ENCODE measurements around the gene PACSIN1.

Gene PACSIN1

GRCh38 chr6:34569361-34569973 lies 103.6 kb downstream of the PACSIN1 start:
- Histone ChIP-seq H3K27me3 (replicated peaks; ENCODE audit: control insufficient read depth, insufficient read depth, low read length, poor library complexity, severe bottlenecking) (no peaks in the 10 kb centered on the region), H3K27ac (ENCODE audit: insufficient read depth, low read length, poor library complexity, severe bottlenecking) (no peak overlapping the region), H3K4me3 (ENCODE audit: insufficient read depth, low read depth, low read length, poor library complexity, severe bottlenecking) (no peak overlapping the region), H3K36me3 (ENCODE audit: control insufficient read depth, insufficient read depth, low read length) (no peaks in the 10 kb centered on the region), H3K4me1 (ENCODE audit: control insufficient read depth, insufficient read depth, low read length, poor library complexity, severe bottlenecking) (no peaks in the 10 kb centered on the region), H3K9me3 (ENCODE audit: control insufficient read depth, low read length) (no peaks in the 10 kb centered on the region)
- no peak for DNase-seq

GRCh38 chr6:34570066-34570833 lies 104.4 kb downstream of the PACSIN1 start:
- H3K27me3 ChIP-seq (replicated peaks; ENCODE audit: control insufficient read depth, insufficient read depth, low read length, poor library complexity, severe bottlenecking), result no peaks in the 10 kb centered on the region
- H3K36me3 ChIP-seq (ENCODE audit: control insufficient read depth, insufficient read depth, low read length), result no peaks in the 10 kb centered on the region
- H3K9me3 ChIP-seq (ENCODE audit: control insufficient read depth, low read length), result no peaks in the 10 kb centered on the region
- no peak overlapping the region for H3K27ac ChIP-seq (ENCODE audit: insufficient read depth, low read length, poor library complexity, severe bottlenecking)
- H3K4me1 ChIP-seq (ENCODE audit: control insufficient read depth, insufficient read depth, low read length, poor library complexity, severe bottlenecking), result no peaks in the 10 kb centered on the region
- DNase-seq, result no peak
- no peak overlapping the region for H3K4me3 ChIP-seq (ENCODE audit: insufficient read depth, low read depth, low read length, poor library complexity, severe bottlenecking)

DNA sequence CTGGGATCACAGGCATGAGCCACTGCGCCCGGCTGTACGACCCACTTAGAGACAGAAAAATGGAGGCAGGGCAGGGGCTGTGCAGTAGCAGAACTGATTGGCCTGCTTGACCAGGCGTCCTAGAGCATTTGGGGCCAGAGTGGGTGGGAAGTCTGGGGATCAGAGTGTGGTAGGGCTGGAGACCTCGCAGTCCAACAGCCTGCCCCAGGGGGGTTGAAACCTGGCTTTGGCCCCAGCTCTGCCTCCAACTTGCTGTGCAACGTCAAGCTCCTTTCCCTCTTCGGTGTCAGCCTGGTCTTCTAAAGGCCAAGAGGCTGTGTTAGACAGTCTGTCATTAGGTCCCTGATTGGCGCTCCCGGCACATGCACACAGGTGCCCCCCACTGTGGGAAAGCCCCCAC lies 105.5 kb downstream of the PACSIN1 start:
- Histone ChIP-seq H3K4me1 (ENCODE audit: control insufficient read depth, insufficient read depth, low read length, poor library complexity, severe bottlenecking) (no peaks in the 10 kb centered on the region), H3K9me3 (ENCODE audit: control insufficient read depth, low read length) (no peaks in the 10 kb centered on the region), H3K36me3 (ENCODE audit: control insufficient read depth, insufficient read depth, low read length) (no peaks in the 10 kb centered on the region), H3K27me3 (replicated peaks; ENCODE audit: control insufficient read depth, insufficient read depth, low read length, poor library complexity, severe bottlenecking) (no peaks in the 10 kb centered on the region), H3K4me3 (ENCODE audit: insufficient read depth, low read depth, low read length, poor library complexity, severe bottlenecking) (no peak overlapping the region), H3K27ac (ENCODE audit: insufficient read depth, low read length, poor library complexity, severe bottlenecking) (no peak overlapping the region)
- DNase-seq, result no peak

- DNase-seq, result no peak
- Histone ChIP-seq H3K4me1 (ENCODE audit: control insufficient read depth, insufficient read depth, low read length, poor library complexity, severe bottlenecking) (no peaks in the 10 kb centered on the region), H3K36me3 (ENCODE audit: control insufficient read depth, insufficient read depth, low read length) (no peaks in the 10 kb centered on the region), H3K4me3 (ENCODE audit: insufficient read depth, low read depth, low read length, poor library complexity, severe bottlenecking) (no peak overlapping the region), H3K9me3 (ENCODE audit: control insufficient read depth, low read length) (no peaks in the 10 kb centered on the region), H3K27me3 (replicated peaks; ENCODE audit: control insufficient read depth, insufficient read depth, low read length, poor library complexity, severe bottlenecking) (no peaks in the 10 kb centered on the region), H3K27ac (ENCODE audit: insufficient read depth, low read length, poor library complexity, severe bottlenecking) (no peak overlapping the region)
Observed at GRCh38 chr6:34572021-34572420, 106.1 kb downstream of the PACSIN1 start.

- no peak for DNase-seq
- Histone ChIP-seq H3K27ac (ENCODE audit: insufficient read depth, low read length, poor library complexity, severe bottlenecking) (no peak overlapping the region), H3K9me3 (ENCODE audit: control insufficient read depth, low read length) (no peaks in the 10 kb centered on the region), H3K27me3 (replicated peaks; ENCODE audit: control insufficient read depth, insufficient read depth, low read length, poor library complexity, severe bottlenecking) (no peaks in the 10 kb centered on the region), H3K36me3 (ENCODE audit: control insufficient read depth, insufficient read depth, low read length) (no peaks in the 10 kb centered on the region), H3K4me1 (ENCODE audit: control insufficient read depth, insufficient read depth, low read length, poor library complexity, severe bottlenecking) (no peaks in the 10 kb centered on the region), H3K4me3 (ENCODE audit: insufficient read depth, low read depth, low read length, poor library complexity, severe bottlenecking) (no peak overlapping the region)
Observed at GRCh38 chr6:34572585-34572984, 106.7 kb downstream of the PACSIN1 start.

- no peak for DNase-seq
- no peak overlapping the region for H3K4me3 ChIP-seq (ENCODE audit: insufficient read depth, low read depth, low read length, poor library complexity, severe bottlenecking)
- no peaks in the 10 kb centered on the region for H3K4me1 ChIP-seq (ENCODE audit: control insufficient read depth, insufficient read depth, low read length, poor library complexity, severe bottlenecking)
- H3K27me3 ChIP-seq (replicated peaks; ENCODE audit: control insufficient read depth, insufficient read depth, low read length, poor library complexity, severe bottlenecking), result no peaks in the 10 kb centered on the region
- no peak overlapping the region for H3K27ac ChIP-seq (ENCODE audit: insufficient read depth, low read length, poor library complexity, severe bottlenecking)
- no peaks in the 10 kb centered on the region for H3K9me3 ChIP-seq (ENCODE audit: control insufficient read depth, low read length)
- H3K36me3 ChIP-seq (ENCODE audit: control insufficient read depth, insufficient read depth, low read length), result no peaks in the 10 kb centered on the region
Observed at GRCh38 chr6:34573567-34574183, 107.8 kb downstream of the PACSIN1 start.

DNA sequence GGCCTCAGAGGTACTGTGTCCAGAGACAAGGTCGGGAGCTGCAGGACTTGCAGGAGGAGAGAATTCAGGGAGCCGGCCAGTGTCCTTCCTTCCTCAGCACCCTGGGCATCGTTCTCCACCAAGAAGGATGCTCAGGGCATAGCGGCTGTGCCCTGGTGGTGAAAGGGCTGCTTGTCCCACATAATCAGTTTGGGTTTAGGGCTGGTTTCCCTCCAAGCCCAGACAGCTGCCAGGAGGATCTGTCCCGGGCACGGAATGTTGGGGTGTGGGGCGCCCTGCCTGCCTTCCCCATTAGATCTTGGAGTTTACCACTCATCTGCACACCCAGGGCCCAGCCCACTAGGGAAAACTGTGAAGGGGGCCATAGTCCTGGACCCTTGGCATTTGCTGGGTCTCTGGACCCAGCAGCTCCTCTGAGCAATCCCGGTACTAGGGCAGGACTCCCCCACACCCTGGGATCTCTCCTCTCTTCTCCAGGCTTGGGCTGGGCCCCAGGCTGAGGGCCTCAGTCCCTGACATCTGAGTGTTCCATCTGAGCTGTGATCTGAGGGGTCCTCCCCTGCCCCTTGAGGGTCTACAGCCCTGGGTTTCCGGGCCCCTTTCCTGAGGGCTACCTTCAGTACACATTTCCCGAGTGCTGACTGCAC lies 108.9 kb downstream of the PACSIN1 start:
- H3K27ac ChIP-seq (ENCODE audit: insufficient read depth, low read length, poor library complexity, severe bottlenecking), result no peak overlapping the region
- H3K4me1 ChIP-seq (ENCODE audit: control insufficient read depth, insufficient read depth, low read length, poor library complexity, severe bottlenecking), result no peaks in the 10 kb centered on the region
- no peaks in the 10 kb centered on the region for H3K36me3 ChIP-seq (ENCODE audit: control insufficient read depth, insufficient read depth, low read length)
- H3K27me3 ChIP-seq (replicated peaks; ENCODE audit: control insufficient read depth, insufficient read depth, low read length, poor library complexity, severe bottlenecking), result no peaks in the 10 kb centered on the region
- H3K9me3 ChIP-seq (ENCODE audit: control insufficient read depth, low read length), result no peaks in the 10 kb centered on the region
- H3K4me3 ChIP-seq (ENCODE audit: insufficient read depth, low read depth, low read length, poor library complexity, severe bottlenecking), result no peak overlapping the region
- no peak for DNase-seq

DNA sequence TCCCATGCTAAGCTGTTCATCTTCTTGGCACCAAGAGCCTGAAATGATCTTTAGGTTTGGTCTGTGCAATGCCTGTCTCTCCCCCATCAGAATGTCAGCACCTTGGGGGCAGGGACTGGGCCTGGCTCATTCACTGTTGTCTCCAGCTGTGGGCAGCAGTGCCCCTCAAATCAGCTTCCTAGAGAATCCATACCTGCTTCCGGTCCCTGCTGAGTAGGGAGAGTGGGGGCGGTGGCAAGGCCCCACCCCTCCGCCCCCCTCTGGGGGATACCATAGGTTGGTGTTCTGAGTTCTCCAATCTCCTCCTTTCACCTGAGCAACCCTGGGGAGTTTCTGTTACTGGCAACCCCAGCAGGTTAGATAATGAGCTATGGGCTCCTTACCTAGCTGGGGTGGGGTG lies 109.5 kb downstream of the PACSIN1 start:
- H3K9me3 ChIP-seq (ENCODE audit: control insufficient read depth, low read length), result no peaks in the 10 kb centered on the region
- H3K36me3 ChIP-seq (ENCODE audit: control insufficient read depth, insufficient read depth, low read length), result no peaks in the 10 kb centered on the region
- no peak for DNase-seq
- no peak overlapping the region for H3K4me3 ChIP-seq (ENCODE audit: insufficient read depth, low read depth, low read length, poor library complexity, severe bottlenecking)
- H3K27me3 ChIP-seq (replicated peaks; ENCODE audit: control insufficient read depth, insufficient read depth, low read length, poor library complexity, severe bottlenecking), result no peaks in the 10 kb centered on the region
- no peaks in the 10 kb centered on the region for H3K4me1 ChIP-seq (ENCODE audit: control insufficient read depth, insufficient read depth, low read length, poor library complexity, severe bottlenecking)
- no peak overlapping the region for H3K27ac ChIP-seq (ENCODE audit: insufficient read depth, low read length, poor library complexity, severe bottlenecking)

- no peaks in the 10 kb centered on the region for H3K4me1 ChIP-seq (ENCODE audit: control insufficient read depth, insufficient read depth, low read length, poor library complexity, severe bottlenecking)
- H3K27me3 ChIP-seq (replicated peaks; ENCODE audit: control insufficient read depth, insufficient read depth, low read length, poor library complexity, severe bottlenecking), result no peaks in the 10 kb centered on the region
- H3K9me3 ChIP-seq (ENCODE audit: control insufficient read depth, low read length), result no peaks in the 10 kb centered on the region
- no peak overlapping the region for H3K27ac ChIP-seq (ENCODE audit: insufficient read depth, low read length, poor library complexity, severe bottlenecking)
- no peak for DNase-seq
- no peaks in the 10 kb centered on the region for H3K36me3 ChIP-seq (ENCODE audit: control insufficient read depth, insufficient read depth, low read length)
- no peak overlapping the region for H3K4me3 ChIP-seq (ENCODE audit: insufficient read depth, low read depth, low read length, poor library complexity, severe bottlenecking)
Observed at GRCh38 chr6:34576286-34576955, 110.5 kb downstream of the PACSIN1 start.

All from effector memory CD4-positive, alpha-beta T cell (primary cell).